PC-3 (cell line): ENCODE results near the gene DCTD.

Source experiments
- CTCF ChIP-seq: fragments of 300-600 bp; sonication (generic); conservative IDR thresholded peaks from 2 replicates; pipeline ENCODE4 v1.5.1; 2017; ENCODE audit warnings: antibody characterized with exemption, low read depth, mild to moderate bottlenecking, low read length
- EZH2 ChIP-seq: fragments of 300-600 bp; sonication (generic); IDR thresholded peaks from one replicate; pipeline ENCODE4 v1.6.1; 2017; ENCODE audit warnings: antibody characterized with exemption, mild to moderate bottlenecking, low read length; ENCODE audit not compliant: unreplicated experiment

GRCh38 chr4:182877326-182877883 is 39.8 kb downstream of the DCTD start:
- no peak for TF ChIP-seq CTCF
- no peak for TF ChIP-seq EZH2
